Fibroblast of lung (primary cell): ENCODE measurements around the gene SPATA12. TPM values are rescaled to one million over a fixed set of nuclear protein-coding genes. Genes with fewer than 3 reads are reported as not detected.

Source experiments
- DNase-seq, 2 donors: peaks; one replicate each; pipeline versions ENCODE4 v3.0.0 to v3.0.0-alpha.2; 2010; ENCODE audit warnings: low read depth in 2 of 2
- H2AFZ ChIP-seq: 2 replicates; pipeline ENCODE4 v1.5.1; 2012; ENCODE audit warnings: low read length, control low read depth, inconsistent platforms
- H3K27ac ChIP-seq: 2 replicates; pipeline ENCODE4 v1.5.1; 2011; ENCODE audit warnings: low read length, control low read depth; ENCODE audit not compliant: insufficient read depth
- H3K27me3 ChIP-seq: 2 replicates; pipeline ENCODE4 v1.5.1; 2011; ENCODE audit warnings: mild to moderate bottlenecking, low read length; ENCODE audit not compliant: control insufficient read depth, insufficient read depth
- H3K36me3 ChIP-seq: 2 replicates; pipeline ENCODE4 v1.5.1; 2011; ENCODE audit warnings: low read length; ENCODE audit not compliant: control insufficient read depth, insufficient read depth
- H3K4me1 ChIP-seq: 2 replicates; pipeline ENCODE4 v1.5.1; 2011; ENCODE audit warnings: low read length; ENCODE audit not compliant: control insufficient read depth, insufficient read depth; ENCODE audit errors: extremely low read depth
- H3K4me2 ChIP-seq: 2 replicates; pipeline ENCODE4 v1.5.1; 2011; ENCODE audit warnings: low read length, control low read depth; ENCODE audit not compliant: insufficient read depth; ENCODE audit errors: extremely low read depth
- H3K4me3 ChIP-seq, 4 experiments: fragments of 200-600 bp in 1 of 4; sonication (generic) in 1 of 4; replicated peaks in 1 of 4; 2 replicates each; pipeline ENCODE4 v1.5.1; 2011 to 2016; ENCODE audit warnings: low read length in 4 of 4, low read depth in 3 of 4, mild to moderate bottlenecking in 3 of 4, control low read depth in 2 of 4, inconsistent platforms in 1 of 4, mixed read lengths in 1 of 4; ENCODE audit not compliant: insufficient read depth in 1 of 4; ENCODE audit errors: control extremely low read depth in 1 of 4
- H3K79me2 ChIP-seq: 2 replicates; pipeline ENCODE4 v1.5.1; 2012; ENCODE audit warnings: mild to moderate bottlenecking, low read length, inconsistent platforms; ENCODE audit not compliant: control insufficient read depth, insufficient read depth
- H3K9ac ChIP-seq: 2 replicates; pipeline ENCODE4 v1.5.1; 2011; ENCODE audit warnings: mild to moderate bottlenecking, low read length, control low read depth; ENCODE audit not compliant: insufficient read depth
- H3K9me3 ChIP-seq: 2 replicates; pipeline ENCODE4 v1.5.1; 2012; ENCODE audit warnings: low read depth, low read length; ENCODE audit not compliant: control insufficient read depth, insufficient read depth
- H4K20me1 ChIP-seq: 2 replicates; pipeline ENCODE4 v1.5.1; 2011; ENCODE audit warnings: low read length; ENCODE audit not compliant: control insufficient read depth, insufficient read depth; ENCODE audit errors: extremely low read depth
- EZH2 ChIP-seq: IDR thresholded peaks from 2 replicates; pipeline ENCODE4 v1.5.1; 2012; ENCODE audit warnings: low read length, control low read depth, mild to moderate bottlenecking; ENCODE audit errors: missing control alignments
- polyA plus RNA-seq, 2 donors: library from polyadenylated mRNA; depleted of rRNA in 1 of 2; stranded (reverse) in 1 of 2; unstranded in 1 of 2; fragments of >200 nt; gene quantifications; 2 replicates each; pipeline ENCODE4 v1.2.1, GENCODE V29; 2011 to 2012; ENCODE audit warnings: missing spikeins in 1 of 2
- total RNA-seq: library from RNA; depleted of rRNA; stranded (reverse); fragments of >200 nt; gene quantifications from 2 replicates; pipeline ENCODE4 v1.2.1, GENCODE V29; 2014
- TF ChIP-seq, protein P1 (sequence below), 2 donors: IDR thresholded peaks in 1 of 2; conservative IDR thresholded peaks in 1 of 2; 1 replicate in 1 of 2; 2 replicates in 1 of 2; pipeline ENCODE4 v1.5.1; 2011 to 2012; ENCODE audit warnings: low read length in 2 of 2, control low read depth in 1 of 2, inconsistent platforms in 1 of 2, low read depth in 1 of 2, mild to moderate bottlenecking in 1 of 2

Gene SPATA12
- total and polyA plus RNA-seq, 2 donors (not counting 1 experiment from before 2014, with no cell fraction given), result not detected

DNA sequence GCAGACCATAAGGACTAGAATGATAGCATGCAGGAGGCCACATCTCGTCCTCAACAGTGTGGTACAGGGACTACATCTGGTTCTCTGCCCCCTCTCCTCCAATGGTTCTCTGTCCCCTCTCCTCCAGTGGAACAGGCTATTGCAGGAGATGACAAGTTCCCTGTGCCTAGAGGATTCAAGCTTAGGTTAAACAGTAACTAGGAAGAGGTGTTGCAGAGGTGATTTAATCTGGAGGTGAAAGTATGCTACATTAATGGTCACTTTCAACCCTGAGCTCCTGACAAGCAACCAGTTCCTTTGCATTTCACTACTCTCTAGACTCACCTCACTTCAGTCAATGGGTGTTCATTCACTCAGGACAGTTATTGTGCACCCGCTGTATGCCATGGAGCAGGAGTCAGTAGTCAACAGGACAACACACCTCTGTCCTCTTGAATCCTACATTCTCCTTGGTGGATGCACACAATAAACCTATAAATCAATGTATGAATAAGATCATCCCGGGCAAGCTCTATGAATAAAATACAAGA, 16.0 kb downstream of the SPATA12 start:
- Histone ChIP-seq H3K4me3 (no peak overlapping the region), H3K27me3 (peaks cover 30% of the 10 kb centered on the region), H2AFZ (no peak overlapping the region), H3K4me2 (no peak overlapping the region), H3K9me3 (no peaks in the 10 kb centered on the region), H3K4me1 (no peaks in the 10 kb centered on the region), H3K36me3 (no peaks in the 10 kb centered on the region), H3K9ac (no peak overlapping the region), H3K79me2 (no peaks in the 10 kb centered on the region), H4K20me1 (no peaks in the 10 kb centered on the region), H3K27ac (no peak overlapping the region)
- no peak for DNase-seq
- TF ChIP-seq, protein P1, sequence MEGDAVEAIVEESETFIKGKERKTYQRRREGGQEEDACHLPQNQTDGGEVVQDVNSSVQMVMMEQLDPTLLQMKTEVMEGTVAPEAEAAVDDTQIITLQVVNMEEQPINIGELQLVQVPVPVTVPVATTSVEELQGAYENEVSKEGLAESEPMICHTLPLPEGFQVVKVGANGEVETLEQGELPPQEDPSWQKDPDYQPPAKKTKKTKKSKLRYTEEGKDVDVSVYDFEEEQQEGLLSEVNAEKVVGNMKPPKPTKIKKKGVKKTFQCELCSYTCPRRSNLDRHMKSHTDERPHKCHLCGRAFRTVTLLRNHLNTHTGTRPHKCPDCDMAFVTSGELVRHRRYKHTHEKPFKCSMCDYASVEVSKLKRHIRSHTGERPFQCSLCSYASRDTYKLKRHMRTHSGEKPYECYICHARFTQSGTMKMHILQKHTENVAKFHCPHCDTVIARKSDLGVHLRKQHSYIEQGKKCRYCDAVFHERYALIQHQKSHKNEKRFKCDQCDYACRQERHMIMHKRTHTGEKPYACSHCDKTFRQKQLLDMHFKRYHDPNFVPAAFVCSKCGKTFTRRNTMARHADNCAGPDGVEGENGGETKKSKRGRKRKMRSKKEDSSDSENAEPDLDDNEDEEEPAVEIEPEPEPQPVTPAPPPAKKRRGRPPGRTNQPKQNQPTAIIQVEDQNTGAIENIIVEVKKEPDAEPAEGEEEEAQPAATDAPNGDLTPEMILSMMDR (conservative IDR thresholded peaks at IDR 0.05 in 1 of 2, IDR thresholded peaks at IDR 0.05 in 1 of 2; ENCODE audit: low read depth in 1 of 2, low read length in 2 of 2), result no peak
- no peak for TF ChIP-seq EZH2

DNA sequence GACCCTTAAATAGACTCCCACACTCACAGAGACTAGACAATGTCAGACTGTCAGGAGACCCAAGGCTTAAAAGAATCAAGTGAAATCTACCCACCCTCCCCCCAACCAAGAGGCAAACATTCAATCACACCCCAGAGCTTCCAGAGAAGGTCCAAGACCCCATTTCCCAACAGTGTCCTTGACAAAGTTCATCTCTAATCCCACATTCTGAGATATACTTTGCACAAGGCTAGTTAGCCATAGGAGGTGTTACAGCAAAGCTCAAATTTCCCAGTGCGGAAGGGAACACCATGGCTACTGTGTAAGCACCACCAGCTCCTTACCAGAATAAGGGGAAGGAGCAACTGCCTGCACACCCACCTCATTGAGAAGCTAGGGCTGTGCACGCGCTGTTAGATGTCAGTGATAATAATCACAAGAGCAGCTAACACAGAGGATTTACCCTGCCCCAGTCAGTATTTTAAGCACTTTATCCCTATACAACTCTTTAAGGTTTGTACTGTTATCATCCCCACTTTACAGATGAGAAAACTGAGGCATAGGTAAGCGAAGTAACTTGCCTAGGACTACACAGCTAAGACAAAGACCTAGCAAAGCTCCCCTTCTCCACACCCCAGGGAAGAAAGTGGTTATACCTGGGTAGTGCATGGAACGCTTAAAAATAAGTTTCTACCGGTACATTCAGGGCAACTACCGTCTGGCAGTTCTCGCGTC, 17.3 kb downstream of the SPATA12 start:
- Histone ChIP-seq H3K79me2 (no peaks in the 10 kb centered on the region), H3K9ac (no peak overlapping the region), H3K36me3 (no peaks in the 10 kb centered on the region), H3K4me2 (peak overlapping the region; percentile 86), H3K4me1 (no peaks in the 10 kb centered on the region), H4K20me1 (no peaks in the 10 kb centered on the region), H3K9me3 (no peaks in the 10 kb centered on the region), H2AFZ (no peak overlapping the region), H3K27me3 (peaks cover 30% of the 10 kb centered on the region), H3K27ac (no peak overlapping the region), H3K4me3 (peak overlapping the region in 2 of 4 experiments; percentile 67 to 77)
- TF ChIP-seq, protein P1 (conservative IDR thresholded peaks at IDR 0.05 in 1 of 2, IDR thresholded peaks at IDR 0.05 in 1 of 2; ENCODE audit: low read depth in 1 of 2, low read length in 2 of 2), result no peak
- TF ChIP-seq EZH2, result no peak
- DNase-seq, result no peak

DNA sequence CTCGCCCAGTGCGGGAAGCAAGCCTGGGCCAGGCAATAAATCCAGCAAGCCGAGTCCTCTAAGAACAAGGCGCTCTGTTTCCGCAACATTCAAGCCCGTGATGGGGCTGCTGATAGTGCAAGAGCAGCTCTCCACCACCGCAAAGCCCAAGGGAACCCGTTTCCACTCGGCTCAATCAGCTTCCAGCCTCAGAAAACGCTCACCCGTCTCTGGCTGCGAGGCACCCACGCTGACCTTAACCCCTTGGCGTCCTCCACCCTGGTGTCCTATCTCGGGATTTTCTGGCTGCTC, 17.8 kb downstream of the SPATA12 start:
- DNase-seq, result peak; percentile 55 to 62
- no peaks in the 10 kb centered on the region for H4K20me1 ChIP-seq
- H3K27ac ChIP-seq, result no peak overlapping the region
- no peaks in the 10 kb centered on the region for H3K79me2 ChIP-seq
- H3K4me1 ChIP-seq, result no peaks in the 10 kb centered on the region
- H3K4me3 ChIP-seq, result peak overlapping the region in 3 of 4 experiments; percentile 64 to 77 (median 67)
- TF ChIP-seq, protein P1 (conservative IDR thresholded peaks at IDR 0.05 in 1 of 2, IDR thresholded peaks at IDR 0.05 in 1 of 2; ENCODE audit: low read depth in 1 of 2, low read length in 2 of 2), result no peak
- no peak for TF ChIP-seq EZH2
- H3K9me3 ChIP-seq, result no peaks in the 10 kb centered on the region
- H3K36me3 ChIP-seq, result no peaks in the 10 kb centered on the region
- H3K9ac ChIP-seq, result no peak overlapping the region
- peak overlapping the region; percentile 86 for H3K4me2 ChIP-seq
- H3K27me3 ChIP-seq, result peaks cover 30% of the 10 kb centered on the region
- peak overlapping the region; percentile 30 for H2AFZ ChIP-seq
